Mesodermal cell (in vitro differentiated cells): Measurements from ENCODE around the gene RRAGB. TPM values are rescaled to one million over a fixed set of nuclear protein-coding genes. Genes with fewer than 3 reads are reported as not detected.
"Not testable (repeated sequence)": the region's sequence is repeated elsewhere in the genome, so short reads cannot be mapped to it uniquely, and the experiment has no call there.

Source experiments
- H3K27ac ChIP-seq: 2 replicates; pipeline ENCODE4 v1.7.0; 2013; ENCODE audit warnings: mild to moderate bottlenecking, low read depth, low read length, moderate library complexity; ENCODE audit not compliant: severe bottlenecking
- H3K36me3 ChIP-seq: 2 replicates; pipeline ENCODE4 v1.7.1; 2013; ENCODE audit warnings: mild to moderate bottlenecking, low read length, moderate library complexity; ENCODE audit not compliant: control insufficient read depth, insufficient read depth
- H3K4me1 ChIP-seq: one replicate; pipeline ENCODE4 v1.7.1; 2013; ENCODE audit warnings: mild to moderate bottlenecking, low read length; ENCODE audit not compliant: insufficient read depth, control insufficient read depth, poor library complexity, severe bottlenecking
- H3K4me3 ChIP-seq: 2 replicates; pipeline ENCODE4 v1.7.0; 2013; ENCODE audit warnings: low read length, control low read depth, mild to moderate bottlenecking; ENCODE audit not compliant: insufficient read depth, poor library complexity, severe bottlenecking; ENCODE audit errors: extremely low read depth
- H3K9me3 ChIP-seq: 2 replicates; pipeline ENCODE4 v1.7.1; 2013; ENCODE audit warnings: mild to moderate bottlenecking, low read length, moderate library complexity; ENCODE audit not compliant: control insufficient read depth
- WGBS, 2 experiments: methylation state at CpG; one replicate each; pipeline ENCODE4 v1.1.5; 2013; ENCODE audit warnings: missing lambda C conversion rate in 2 of 2; ENCODE audit not compliant: insufficient coverage in 2 of 2; 5-methylcytosine and 5-hydroxymethylcytosine counted together
- polyA plus RNA-seq, 2 experiments: library from polyadenylated mRNA; stranded (reverse); fragments of 50-300 nt; gene quantifications; one replicate each; pipeline ENCODE4 v1.2.3, GENCODE V29; 2013

Gene RRAGB, protein sequence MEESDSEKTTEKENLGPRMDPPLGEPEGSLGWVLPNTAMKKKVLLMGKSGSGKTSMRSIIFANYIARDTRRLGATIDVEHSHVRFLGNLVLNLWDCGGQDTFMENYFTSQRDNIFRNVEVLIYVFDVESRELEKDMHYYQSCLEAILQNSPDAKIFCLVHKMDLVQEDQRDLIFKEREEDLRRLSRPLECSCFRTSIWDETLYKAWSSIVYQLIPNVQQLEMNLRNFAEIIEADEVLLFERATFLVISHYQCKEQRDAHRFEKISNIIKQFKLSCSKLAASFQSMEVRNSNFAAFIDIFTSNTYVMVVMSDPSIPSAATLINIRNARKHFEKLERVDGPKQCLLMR
- polyA plus RNA-seq (2013, experiment 1 of 2): 16.1 TPM
- 15.2 TPM for polyA plus RNA-seq (2013, experiment 2 of 2)

GRCh38 chrX:55717521-55718497, at the start of gene RRAGB:
TSS of gene RRAGB (plus strand) at chrX:55717749. CDS start at chrX:55718328, 579 bp downstream.
- 0% methylated on average over 15 of the region's 46 CpGs for WGBS, 2 experiments
- Histone ChIP-seq H3K36me3 (peaks cover 22% of the 10 kb centered on the region), H3K4me3 (peak within 1 kb of the TSS; percentile 58), H3K27ac (peak within 1 kb of the TSS; percentile 80), H3K4me1 (peaks cover 3% of the 10 kb centered on the region), H3K9me3 (no peaks in the 10 kb centered on the region)

DNA sequence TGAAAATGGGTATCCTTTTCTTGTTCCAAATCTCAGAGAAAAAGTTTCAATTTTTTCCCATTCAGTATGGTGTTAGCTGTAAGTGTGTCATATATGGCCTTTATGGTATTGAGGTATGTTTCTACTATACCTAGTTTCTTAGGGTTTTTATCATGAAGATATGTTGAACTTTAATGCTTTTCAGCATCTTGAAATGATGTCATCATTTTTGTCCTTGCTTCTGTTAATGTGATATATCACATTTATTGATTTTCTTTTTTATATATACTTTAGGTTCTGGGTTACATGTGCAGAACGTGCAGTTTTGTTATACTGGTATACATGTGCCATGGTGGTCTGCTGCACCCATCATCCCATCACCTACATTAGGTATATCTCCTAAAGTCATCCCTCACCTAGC, 49.5 kb upstream of the RRAGB start:
- Histone ChIP-seq H3K4me1 (no peaks in the 10 kb centered on the region), H3K4me3 (no peak overlapping the region), H3K27ac (no peak overlapping the region), H3K9me3 (peaks cover 1% of the 10 kb centered on the region), H3K36me3 (no peaks in the 10 kb centered on the region)
- no CpG with 5 or more reads among the region's 1 CpG for WGBS, 2 experiments

DNA sequence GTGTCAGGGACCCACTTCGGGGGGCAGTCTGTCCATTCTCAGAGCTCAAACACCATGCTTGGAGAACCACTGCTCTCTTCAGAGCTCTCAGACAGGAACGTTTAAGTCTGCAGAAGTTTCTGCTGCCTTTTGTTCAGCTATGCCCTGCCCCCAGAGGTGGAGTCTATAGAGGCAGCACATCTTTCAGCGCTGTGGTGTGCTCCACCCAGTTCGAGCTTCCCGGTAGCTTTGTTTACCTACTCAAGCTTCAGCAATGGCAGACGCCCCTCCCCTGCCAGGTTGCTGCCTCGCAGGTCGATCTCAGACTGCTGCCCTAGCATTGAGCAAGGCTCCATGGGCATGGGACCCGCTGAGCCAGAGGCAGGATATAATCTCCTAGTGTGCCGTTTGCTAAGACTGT, 29.0 kb upstream of the RRAGB start:
- H3K27ac ChIP-seq, H3K4me3 ChIP-seq, H3K36me3 ChIP-seq, H3K9me3 ChIP-seq, H3K4me1 ChIP-seq: not testable (repeated sequence)
- WGBS, 2 experiments: 67 to 69% methylated on average over 1 to 2 of the region's 10 CpGs

GRCh38 chrX:55695227-55696018, 22.1 kb upstream of the RRAGB start:
- Histone ChIP-seq H3K36me3 (no peaks in the 10 kb centered on the region), H3K9me3 (no peaks in the 10 kb centered on the region), H3K27ac (no peak overlapping the region), H3K4me1 (no peaks in the 10 kb centered on the region), H3K4me3 (no peak overlapping the region)
- WGBS, 2 experiments: 67% methylated on average over 2 of the region's 5 CpGs; no CpG with 5 or more reads in 1 of the 2 experiments

DNA sequence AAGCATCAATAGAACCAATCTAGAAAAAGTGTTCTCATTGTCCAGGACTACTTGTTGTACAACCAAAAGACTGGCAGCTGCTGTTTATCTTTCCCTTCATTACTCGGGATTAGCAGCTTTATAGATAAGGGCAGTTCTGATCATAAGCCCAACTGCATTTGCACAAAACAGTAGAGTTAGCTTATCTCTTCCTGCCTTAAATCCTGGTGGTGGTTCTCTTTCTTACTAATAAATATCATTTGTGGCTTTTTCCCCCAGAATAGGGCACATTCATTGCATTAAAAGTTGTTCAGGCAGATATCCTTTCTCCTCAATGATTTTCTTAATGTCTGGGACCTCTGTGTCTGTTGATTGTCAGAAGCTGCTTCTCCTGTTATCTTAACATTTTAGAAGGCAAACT, 20.2 kb upstream of the RRAGB start:
- H3K4me1 ChIP-seq: no peaks in the 10 kb centered on the region
- H3K4me3 ChIP-seq: no peak overlapping the region
- peaks cover 4% of the 10 kb centered on the region for H3K9me3 ChIP-seq
- WGBS, 2 experiments: 50% methylated on average over 1 of the region's 1 CpG; no CpG with 5 or more reads in 1 of the 2 experiments
- H3K27ac ChIP-seq: no peak overlapping the region
- no peaks in the 10 kb centered on the region for H3K36me3 ChIP-seq

DNA sequence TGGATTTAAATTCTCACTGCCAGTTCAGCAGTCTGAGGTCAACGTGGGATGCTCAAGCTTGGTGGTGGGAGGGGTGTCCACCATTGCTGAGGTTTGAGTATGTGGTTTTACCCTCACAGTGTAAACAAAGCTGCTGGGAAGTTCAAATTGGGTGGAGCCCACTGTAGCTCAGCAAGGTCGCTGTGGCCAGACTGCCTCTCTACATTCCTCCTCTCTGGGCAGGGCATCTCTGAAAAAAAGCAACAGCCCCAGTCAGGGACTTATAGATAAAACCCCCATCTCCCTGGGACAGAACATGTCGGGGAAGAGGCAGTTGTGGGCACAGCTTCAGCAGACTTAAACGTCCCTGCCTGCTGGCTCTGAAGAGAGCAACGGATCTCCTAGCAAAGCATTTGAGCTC, 14.9 kb upstream of the RRAGB start:
- no peak overlapping the region for H3K4me3 ChIP-seq
- H3K4me1 ChIP-seq: no peaks in the 10 kb centered on the region
- no peaks in the 10 kb centered on the region for H3K36me3 ChIP-seq
- H3K9me3 ChIP-seq: peaks cover 5% of the 10 kb centered on the region
- WGBS, 2 experiments: 60% methylated on average over 1 of the region's 5 CpGs
- H3K27ac ChIP-seq: no peak overlapping the region

- H3K27ac ChIP-seq, H3K4me1 ChIP-seq, H3K4me3 ChIP-seq, H3K9me3 ChIP-seq, H3K36me3 ChIP-seq: not testable (repeated sequence)
- WGBS, 2 experiments: no CpG with 5 or more reads among the region's 2 CpGs
These were observed 14.1 kb upstream of the RRAGB start for GRCh38 chrX:55703436-55703835.

DNA sequence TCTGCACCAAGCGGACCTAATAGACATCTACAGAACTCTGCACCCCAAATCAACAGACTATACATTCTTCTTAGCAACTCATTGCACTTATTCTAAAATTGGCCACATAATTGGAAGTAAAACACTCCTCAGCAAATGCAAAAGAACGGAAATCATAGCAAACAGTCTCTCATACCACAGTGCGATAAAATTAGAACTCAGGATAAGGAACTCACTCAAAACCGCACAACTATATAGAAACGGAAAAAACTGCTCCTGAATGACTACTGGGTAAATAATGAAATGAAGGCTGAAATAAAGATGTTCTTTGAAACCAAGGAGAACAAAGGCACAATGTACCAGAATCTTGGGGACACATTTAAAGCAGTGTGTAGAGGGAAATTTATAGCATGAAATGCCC, 12.5 kb upstream of the RRAGB start:
- 80% methylated on average over 1 of the region's 5 CpGs; no CpG with 5 or more reads in 1 of the 2 experiments for WGBS, 2 experiments
- H3K9me3 ChIP-seq, H3K27ac ChIP-seq, H3K4me1 ChIP-seq, H3K36me3 ChIP-seq, H3K4me3 ChIP-seq: not testable (repeated sequence)

GRCh38 chrX:55709735-55710134, 7.8 kb upstream of the RRAGB start:
- no CpG with 5 or more reads among the region's 1 CpG for WGBS, 2 experiments
- H3K36me3 ChIP-seq: no peaks in the 10 kb centered on the region
- no peaks in the 10 kb centered on the region for H3K4me1 ChIP-seq
- H3K27ac ChIP-seq: no peak overlapping the region
- peaks cover 8% of the 10 kb centered on the region for H3K9me3 ChIP-seq
- H3K4me3 ChIP-seq: no peak overlapping the region

DNA sequence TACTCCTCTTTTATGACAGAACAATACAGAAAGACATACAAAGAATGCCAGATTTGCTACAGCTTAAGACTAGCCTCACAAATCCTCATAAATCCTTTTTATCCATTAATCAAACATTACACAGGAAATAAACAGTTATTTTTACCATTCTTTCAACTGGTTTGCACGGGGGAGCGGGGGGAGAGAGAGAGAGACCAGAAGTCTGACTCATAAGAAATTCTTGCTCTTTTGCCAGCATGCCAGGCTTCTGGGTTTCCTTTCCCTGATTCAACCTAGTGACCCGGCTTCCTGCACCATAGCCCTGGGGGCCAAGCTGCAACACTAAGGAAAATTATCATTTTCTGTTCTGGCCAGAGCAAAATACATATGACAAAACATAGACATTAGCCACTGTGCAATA, 6.8 kb upstream of the RRAGB start:
- Histone ChIP-seq H3K4me1 (no peaks in the 10 kb centered on the region), H3K9me3 (peaks cover 8% of the 10 kb centered on the region), H3K4me3 (no peak overlapping the region), H3K27ac (no peak overlapping the region), H3K36me3 (no peaks in the 10 kb centered on the region)
- 71% methylated on average over 1 of the region's 3 CpGs; no CpG with 5 or more reads in 1 of the 2 experiments for WGBS, 2 experiments
